HCT116 (cell line): Measurements from ENCODE around the gene IGSF21. TPM values are rescaled to one million over a fixed set of nuclear protein-coding genes. Genes with fewer than 3 reads are reported as not detected.

Source experiments
- ATAC-seq: fragments of 200-7000 bp; cut with Tn5 transposase; 2 replicates; pipeline ENCODE4 v1.9.1; 2020; ENCODE audit warnings: mild to moderate bottlenecking, moderate library complexity
- BruUV-seq: library from RNA; stranded (reverse); fragments of 400-500 nt; replicated peaks from 2 replicates; lab custom pipeline; 2021; lab: Mats Ljungman, UMichigan
- CTCF ChIA-PET: fragments of 300-600 bp; sonication (Branson Sonifier 250); formaldehyde crosslinking; loops from one replicate; lab custom pipeline; 2021; ENCODE audit warnings: antibody characterized with exemption; lab: Charles Lee
- POLR2A ChIA-PET: fragments of 300-600, 350-600 bp; sonication (Branson Sonifier 250); formaldehyde crosslinking; loops from one replicate; lab custom pipeline; 2021; ENCODE audit warnings: antibody characterized with exemption; lab: Charles Lee
- RAD21 ChIA-PET, 2 experiments: fragments of 300-600 bp; sonication (Branson Sonifier 250); formaldehyde crosslinking; loops; one replicate each; lab custom pipeline; 2023; ENCODE audit warnings: low total read pairs in 2 of 2; ENCODE audit not compliant: uncharacterized antibody in 2 of 2, unreplicated experiment in 2 of 2, low non-redundant PET in 1 of 2; lab: Charles Lee
- DNase-seq: peaks from one replicate; pipeline ENCODE4 v3.0.0-alpha.2; 2010; ENCODE audit warnings: low read depth, low spot score
- H2AFZ ChIP-seq: fragments of 200-600 bp; shearing (Covaris generic), sonication (generic); 2 replicates; pipeline ENCODE4 v1.6.1; 2017; ENCODE audit warnings: low read depth, mixed run types, mixed read lengths, antibody characterized with exemption, low read length; ENCODE audit not compliant: poor library complexity, severe bottlenecking
- H3K27ac ChIP-seq: 2 replicates; pipeline ENCODE4 v1.5.1; 2012; ENCODE audit warnings: low read depth, low read length
- H3K27me3 ChIP-seq: fragments of 200-600 bp; sonication (generic); 2 replicates; pipeline ENCODE4 v1.6.1; 2016; ENCODE audit warnings: mixed run types, low read length, mixed read lengths; ENCODE audit not compliant: insufficient read depth
- H3K36me3 ChIP-seq, 2 experiments: fragments of 200-500 bp in 1 of 2; fragments of 200-600 bp in 1 of 2; sonication (Bioruptor generic) in 1 of 2; sonication (generic) in 1 of 2; 2 replicates each; pipeline versions ENCODE4 v1.5.1 to v1.6.1; 2014 to 2016; ENCODE audit warnings: low read length in 2 of 2, inconsistent platforms in 1 of 2, mixed read lengths in 1 of 2, mixed run types in 1 of 2; ENCODE audit not compliant: insufficient read depth in 2 of 2, control insufficient read depth in 1 of 2
- H3K4me1 ChIP-seq, 2 experiments: fragments of 200-600 bp in 1 of 2; sonication (generic) in 1 of 2; 2 replicates each; pipeline versions ENCODE4 v1.5.1 to v1.6.1; 2012 to 2017; ENCODE audit warnings: low read length in 2 of 2, inconsistent platforms in 1 of 2, mild to moderate bottlenecking in 1 of 2, mixed read lengths in 1 of 2, mixed run types in 1 of 2, moderate library complexity in 1 of 2; ENCODE audit not compliant: insufficient read depth in 2 of 2, control insufficient read depth in 1 of 2
- H3K4me2 ChIP-seq: fragments of 200-600 bp; sonication (generic); 2 replicates; pipeline ENCODE4 v1.6.1; 2017; ENCODE audit warnings: mixed run types, low read length, mixed read lengths
- H3K4me3 ChIP-seq, 2 experiments: fragments of 200-600 bp in 1 of 2; sonication (generic) in 1 of 2; replicated peaks in 1 of 2; 2 replicates each; pipeline ENCODE4 v1.5.1; 2011 to 2016; ENCODE audit warnings: low read length in 2 of 2, control low read depth in 1 of 2, low read depth in 1 of 2, mild to moderate bottlenecking in 1 of 2, mixed read lengths in 1 of 2, mixed run types in 1 of 2
- H3K79me2 ChIP-seq: fragments of 200-600 bp; sonication (generic); 2 replicates; pipeline ENCODE4 v1.6.1; 2017; ENCODE audit warnings: mild to moderate bottlenecking, mixed run types, low read length, moderate library complexity, mixed read lengths; ENCODE audit not compliant: insufficient read depth
- H3K9ac ChIP-seq: fragments of 200-600 bp; sonication (generic); 2 replicates; pipeline ENCODE4 v1.6.1; 2016; ENCODE audit warnings: low read length, mixed read lengths
- H3K9me2 ChIP-seq: fragments of 200-600 bp; sonication (generic), shearing (Covaris generic); 2 replicates; pipeline ENCODE4 v1.6.1; 2017; ENCODE audit warnings: mixed run types, mild to moderate bottlenecking, moderate library complexity; ENCODE audit not compliant: insufficient read depth
- H3K9me3 ChIP-seq, 2 experiments: fragments of 200-500 bp in 1 of 2; fragments of 200-600 bp in 1 of 2; sonication (Bioruptor generic) in 1 of 2; sonication (generic) in 1 of 2; 2 replicates each; pipeline ENCODE4 v1.6.1; 2014 to 2017; ENCODE audit warnings: low read length in 2 of 2, mixed read lengths in 2 of 2, inconsistent platforms in 1 of 2, low read depth in 1 of 2, mild to moderate bottlenecking in 1 of 2, mixed run types in 1 of 2, moderate library complexity in 1 of 2; ENCODE audit not compliant: control insufficient read depth in 1 of 2, insufficient read depth in 1 of 2
- H4K20me1 ChIP-seq: fragments of 200-600 bp; sonication (generic), shearing (Covaris generic); 2 replicates; pipeline ENCODE4 v1.6.1; 2017; ENCODE audit warnings: mixed run types, mild to moderate bottlenecking, moderate library complexity; ENCODE audit not compliant: insufficient read depth
- CBX3 ChIP-seq: IDR thresholded peaks from 2 replicates; pipeline ENCODE4 v1.6.1; 2012; ENCODE audit warnings: low read depth
- CEBPB ChIP-seq: IDR thresholded peaks from 2 replicates; pipeline ENCODE4 v1.6.1; 2012; ENCODE audit warnings: low read depth
- EGR1 ChIP-seq: IDR thresholded peaks from 2 replicates; pipeline ENCODE4 v1.6.1; 2012; ENCODE audit warnings: low read depth
- ELF1 ChIP-seq: IDR thresholded peaks from 2 replicates; pipeline ENCODE4 v1.6.1; 2012; ENCODE audit warnings: low read depth, borderline replicate concordance
- EZH2 ChIP-seq: fragments of 200-600 bp; sonication (generic); IDR thresholded peaks from 2 replicates; pipeline ENCODE4 v1.6.1; 2017; ENCODE audit warnings: antibody characterized with exemption, mixed run types
- EZH2phosphoT487 ChIP-seq: fragments of 200-600 bp; IDR thresholded peaks from 2 replicates; pipeline ENCODE4 v1.6.1; 2018; ENCODE audit warnings: antibody characterized with exemption, borderline replicate concordance
- POLR2A ChIP-seq: IDR thresholded peaks from 2 replicates; pipeline ENCODE4 v1.7.0; 2011; ENCODE audit warnings: borderline replicate concordance; ENCODE audit not compliant: insufficient read depth, insufficient read length; ENCODE audit errors: extremely low read depth
- SIN3A ChIP-seq: IDR thresholded peaks from 2 replicates; pipeline ENCODE4 v1.6.1; 2012; ENCODE audit warnings: low read depth
- SP1 ChIP-seq: IDR thresholded peaks from 2 replicates; pipeline ENCODE4 v1.6.1; 2012; ENCODE audit warnings: low read depth
- SRF ChIP-seq: IDR thresholded peaks from 2 replicates; pipeline ENCODE4 v1.6.1; 2012; ENCODE audit warnings: low read depth
- YY1 ChIP-seq: IDR thresholded peaks from 2 replicates; pipeline ENCODE4 v1.6.1; 2011; ENCODE audit warnings: low read length, low read depth, moderate library complexity, mild to moderate bottlenecking; ENCODE audit not compliant: insufficient replicate concordance; ENCODE audit errors: extremely low read depth
- ZFX ChIP-seq: fragments of 450-650 bp; IDR thresholded peaks from 2 replicates; pipeline ENCODE4 v1.6.1; 2017
- intact Hi-C: fragments of 100-400 bp; cut with micrococcal nuclease; formaldehyde crosslinking; loops from 2 replicates; pipeline ENCODE4 v1.10.0; 2022
- total RNA-seq: library from RNA; stranded (reverse); gene quantifications from one replicate; pipeline ENCODE4 v1.2.1, GENCODE V29; 2021; ENCODE audit not compliant: unreplicated experiment
- TF ChIP-seq, protein P1 (sequence below): IDR thresholded peaks from 2 replicates; pipeline ENCODE4 v1.6.1; 2011; ENCODE audit warnings: mild to moderate bottlenecking, low read length, moderate library complexity; ENCODE audit not compliant: insufficient replicate concordance; ENCODE audit errors: extremely low read depth
- TF ChIP-seq, protein P2 (sequence below): IDR thresholded peaks from 2 replicates; pipeline ENCODE4 v1.6.1; 2012; ENCODE audit warnings: low read depth

The IGSF21 gene
- total RNA-seq, 1 experiment from 2014 or later: not detected

DNA sequence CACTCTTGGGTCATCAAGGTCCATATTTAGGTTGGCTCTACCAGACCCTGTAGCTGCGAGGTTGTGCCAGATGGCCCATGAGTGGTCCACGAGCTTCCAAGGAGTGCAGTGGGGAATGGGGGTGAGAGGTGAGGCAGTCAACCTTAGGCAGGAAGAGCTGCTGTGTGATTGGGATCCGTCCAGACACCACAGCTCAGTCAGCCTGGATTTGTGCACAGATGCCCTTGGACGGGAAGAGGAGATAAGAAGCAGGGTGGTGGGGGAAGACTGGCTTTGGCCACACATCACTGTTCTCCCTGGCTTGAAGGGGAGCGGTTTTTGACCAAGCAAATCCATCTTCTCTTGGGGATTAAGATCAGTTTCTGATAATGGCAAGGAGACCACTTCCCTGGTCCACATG lies 130.6 kb downstream of the IGSF21 start:
- BruUV-seq: no TSS peak
- ChIA-PET RAD21 (no interaction called here), CTCF (interaction anchor here (1.5 kb wide), 1 partner anchor 9 kb away, joined by 3 read pairs; no protein-coding TSS in a partner anchor)
- peaks cover 67% of the 10 kb centered on the region for H3K27me3 ChIP-seq
- no peaks in the 10 kb centered on the region for H3K79me2 ChIP-seq
- DNase-seq: no peak
- H2AFZ ChIP-seq: no peak overlapping the region
- H3K4me1 ChIP-seq: no peaks in the 10 kb centered on the region
- intact Hi-C loops: no loop called here
- no peak for ATAC-seq
- H3K9me3 ChIP-seq: no peaks in the 10 kb centered on the region
- H3K4me3 ChIP-seq: no peak overlapping the region
- no peaks in the 10 kb centered on the region for H4K20me1 ChIP-seq
- H3K9ac ChIP-seq: no peak overlapping the region
- H3K27ac ChIP-seq: no peak overlapping the region
- no peak for TF ChIP-seq EGR1
- TF ChIP-seq, protein P1, sequence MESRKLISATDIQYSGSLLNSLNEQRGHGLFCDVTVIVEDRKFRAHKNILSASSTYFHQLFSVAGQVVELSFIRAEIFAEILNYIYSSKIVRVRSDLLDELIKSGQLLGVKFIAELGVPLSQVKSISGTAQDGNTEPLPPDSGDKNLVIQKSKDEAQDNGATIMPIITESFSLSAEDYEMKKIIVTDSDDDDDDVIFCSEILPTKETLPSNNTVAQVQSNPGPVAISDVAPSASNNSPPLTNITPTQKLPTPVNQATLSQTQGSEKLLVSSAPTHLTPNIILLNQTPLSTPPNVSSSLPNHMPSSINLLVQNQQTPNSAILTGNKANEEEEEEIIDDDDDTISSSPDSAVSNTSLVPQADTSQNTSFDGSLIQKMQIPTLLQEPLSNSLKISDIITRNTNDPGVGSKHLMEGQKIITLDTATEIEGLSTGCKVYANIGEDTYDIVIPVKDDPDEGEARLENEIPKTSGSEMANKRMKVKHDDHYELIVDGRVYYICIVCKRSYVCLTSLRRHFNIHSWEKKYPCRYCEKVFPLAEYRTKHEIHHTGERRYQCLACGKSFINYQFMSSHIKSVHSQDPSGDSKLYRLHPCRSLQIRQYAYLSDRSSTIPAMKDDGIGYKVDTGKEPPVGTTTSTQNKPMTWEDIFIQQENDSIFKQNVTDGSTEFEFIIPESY: no peak
- no peak for TF ChIP-seq EZH2
- no peak for TF ChIP-seq CBX3
- no peak for TF ChIP-seq SRF
- TF ChIP-seq POLR2A: no peak
- no peak for TF ChIP-seq YY1
- TF ChIP-seq SP1: no peak
- TF ChIP-seq ZFX: no peak
- no peak for TF ChIP-seq SIN3A
- TF ChIP-seq ELF1: no peak
- TF ChIP-seq EZH2phosphoT487: no peak
- TF ChIP-seq CEBPB: no peak
- TF ChIP-seq, protein P2, sequence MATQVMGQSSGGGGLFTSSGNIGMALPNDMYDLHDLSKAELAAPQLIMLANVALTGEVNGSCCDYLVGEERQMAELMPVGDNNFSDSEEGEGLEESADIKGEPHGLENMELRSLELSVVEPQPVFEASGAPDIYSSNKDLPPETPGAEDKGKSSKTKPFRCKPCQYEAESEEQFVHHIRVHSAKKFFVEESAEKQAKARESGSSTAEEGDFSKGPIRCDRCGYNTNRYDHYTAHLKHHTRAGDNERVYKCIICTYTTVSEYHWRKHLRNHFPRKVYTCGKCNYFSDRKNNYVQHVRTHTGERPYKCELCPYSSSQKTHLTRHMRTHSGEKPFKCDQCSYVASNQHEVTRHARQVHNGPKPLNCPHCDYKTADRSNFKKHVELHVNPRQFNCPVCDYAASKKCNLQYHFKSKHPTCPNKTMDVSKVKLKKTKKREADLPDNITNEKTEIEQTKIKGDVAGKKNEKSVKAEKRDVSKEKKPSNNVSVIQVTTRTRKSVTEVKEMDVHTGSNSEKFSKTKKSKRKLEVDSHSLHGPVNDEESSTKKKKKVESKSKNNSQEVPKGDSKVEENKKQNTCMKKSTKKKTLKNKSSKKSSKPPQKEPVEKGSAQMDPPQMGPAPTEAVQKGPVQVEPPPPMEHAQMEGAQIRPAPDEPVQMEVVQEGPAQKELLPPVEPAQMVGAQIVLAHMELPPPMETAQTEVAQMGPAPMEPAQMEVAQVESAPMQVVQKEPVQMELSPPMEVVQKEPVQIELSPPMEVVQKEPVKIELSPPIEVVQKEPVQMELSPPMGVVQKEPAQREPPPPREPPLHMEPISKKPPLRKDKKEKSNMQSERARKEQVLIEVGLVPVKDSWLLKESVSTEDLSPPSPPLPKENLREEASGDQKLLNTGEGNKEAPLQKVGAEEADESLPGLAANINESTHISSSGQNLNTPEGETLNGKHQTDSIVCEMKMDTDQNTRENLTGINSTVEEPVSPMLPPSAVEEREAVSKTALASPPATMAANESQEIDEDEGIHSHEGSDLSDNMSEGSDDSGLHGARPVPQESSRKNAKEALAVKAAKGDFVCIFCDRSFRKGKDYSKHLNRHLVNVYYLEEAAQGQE: no peak
- TF ChIP-seq, all 23 proteins: peak for 0
- no peak overlapping the region for H3K4me2 ChIP-seq
- POLR2A ChIA-PET: no interaction called here
- H3K36me3 ChIP-seq: no peaks in the 10 kb centered on the region
- no peaks in the 10 kb centered on the region for H3K9me2 ChIP-seq
